CD4-positive, CD25-positive, alpha-beta regulatory T cell (primary cell): ENCODE results near the gene TBL1Y. TPM values are rescaled to one million over a fixed set of nuclear protein-coding genes. Genes with fewer than 3 reads are reported as not detected.
"Not testable (repeated sequence)": the region's sequence is repeated elsewhere in the genome, so short reads cannot be mapped to it uniquely, and the experiment has no call there.

ENCODE experiments used
- ATAC-seq, 2 donors: fragments of 150-1000 bp; cut with Tn5 transposase; one replicate each; pipeline ENCODE4 v1.10.0; 2021; ENCODE audit warnings: low read depth in 2 of 2, moderate number of reproducible peaks in 2 of 2, moderate library complexity in 1 of 2
- DNase-seq, 3 donors: peaks; one replicate each; pipeline versions ENCODE4 v3.0.0 to v3.0.0-alpha.2; 2012 to 2022; ENCODE audit warnings: mixed read lengths in 1 of 3
- H3K27ac ChIP-seq: one replicate; pipeline ENCODE4 v1.7.0; 2013; ENCODE audit warnings: mild to moderate bottlenecking, low read length; ENCODE audit not compliant: insufficient read depth, poor library complexity, severe bottlenecking
- H3K27me3 ChIP-seq: one replicate; pipeline ENCODE4 v1.7.0; 2013; ENCODE audit warnings: low read length; ENCODE audit not compliant: control insufficient read depth, insufficient read depth
- H3K36me3 ChIP-seq: one replicate; pipeline ENCODE4 v1.7.0; 2013; ENCODE audit warnings: mild to moderate bottlenecking, low read length, moderate library complexity; ENCODE audit not compliant: control insufficient read depth, insufficient read depth
- H3K4me1 ChIP-seq: 2 replicates; pipeline ENCODE4 v1.7.0; 2013; ENCODE audit warnings: mild to moderate bottlenecking, low read length; ENCODE audit not compliant: insufficient read depth, control insufficient read depth, poor library complexity, severe bottlenecking
- H3K4me3 ChIP-seq: one replicate; pipeline ENCODE4 v1.7.0; 2013; ENCODE audit warnings: low read depth, mild to moderate bottlenecking, low read length, moderate library complexity
- H3K9me3 ChIP-seq, 2 experiments: 1 replicate in 1 of 2; 2 replicates in 1 of 2; pipeline ENCODE4 v1.7.0; 2013; ENCODE audit warnings: low read length in 2 of 2, mild to moderate bottlenecking in 1 of 2, moderate library complexity in 1 of 2; ENCODE audit not compliant: control insufficient read depth in 2 of 2
- H3K27ac Mint-ChIP-seq, 3 donors: one replicate each; pipeline ENCODE4 v1.8.0; 2020 to 2022; ENCODE audit warnings: mild to moderate bottlenecking in 3 of 3, mixed read lengths in 3 of 3, moderate library complexity in 2 of 3
- H3K27me3 Mint-ChIP-seq: one replicate; pipeline ENCODE4 v1.8.0; 2022; ENCODE audit warnings: mild to moderate bottlenecking, mixed read lengths
- H3K36me3 Mint-ChIP-seq: one replicate; pipeline ENCODE4 v1.8.0; 2020; ENCODE audit warnings: mixed read lengths
- H3K4me1 Mint-ChIP-seq, 4 donors: one replicate each; pipeline ENCODE4 v1.8.0; 2020 to 2022; ENCODE audit warnings: mixed read lengths in 4 of 4, mild to moderate bottlenecking in 1 of 4
- H3K4me3 Mint-ChIP-seq, 4 donors: one replicate each; pipeline ENCODE4 v1.8.0; 2020 to 2022; ENCODE audit warnings: mild to moderate bottlenecking in 4 of 4, mixed read lengths in 4 of 4, moderate library complexity in 3 of 4
- H3K9me3 Mint-ChIP-seq, 7 donors: one replicate each; pipeline ENCODE4 v1.8.0; 2020 to 2022; ENCODE audit warnings: mixed read lengths in 7 of 7, mild to moderate bottlenecking in 3 of 7, moderate library complexity in 2 of 7
- polyA plus RNA-seq, 4 donors: library from polyadenylated mRNA; unstranded; fragments of 300-500 nt; fragmentation: Illumina TruSeq; gene quantifications; one replicate each; pipeline ENCODE4 v1.2.3, GENCODE V29; 2021
- total RNA-seq: library from RNA; stranded (reverse); gene quantifications from one replicate; pipeline ENCODE4 v1.2.3, GENCODE V29; 2022

TBL1Y gene
- total and polyA plus RNA-seq, 5 donors from 2014 or later, result not detected

- H3K9me3 Mint-ChIP-seq, result no peaks in the 10 kb centered on the region
- H3K4me3 Mint-ChIP-seq, result peak overlapping the region in 1 of 4 donors; percentile 47
- no peaks in the 10 kb centered on the region for H3K36me3 ChIP-seq
- H3K27me3 ChIP-seq, result no peaks in the 10 kb centered on the region
- no peaks in the 10 kb centered on the region for H3K9me3 ChIP-seq
- H3K4me1 ChIP-seq, result no peaks in the 10 kb centered on the region
- no peak overlapping the region for H3K27ac Mint-ChIP-seq
- no peaks in the 10 kb centered on the region for H3K36me3 Mint-ChIP-seq
- no peak overlapping the region for H3K4me3 ChIP-seq
- H3K27me3 Mint-ChIP-seq, result no peaks in the 10 kb centered on the region
- ATAC-seq (no peak), DNase-seq (no peak)
- H3K27ac ChIP-seq, result no peak overlapping the region
- no peaks in the 10 kb centered on the region for H3K4me1 Mint-ChIP-seq
Observed at GRCh38 chrY:7041983-7042382, 131.5 kb downstream of the TBL1Y start.

GRCh38 chrY:7052461-7052860, 142.0 kb downstream of the TBL1Y start:
- not testable (repeated sequence) for H3K27ac Mint-ChIP-seq, H3K4me3 ChIP-seq, DNase-seq, ATAC-seq, H3K4me1 Mint-ChIP-seq, H3K36me3 Mint-ChIP-seq, H3K4me1 ChIP-seq, H3K27me3 ChIP-seq, H3K27me3 Mint-ChIP-seq, H3K9me3 Mint-ChIP-seq, H3K27ac ChIP-seq, H3K36me3 ChIP-seq, H3K9me3 ChIP-seq, H3K4me3 Mint-ChIP-seq

GRCh38 chrY:7056886-7057285, 146.4 kb downstream of the TBL1Y start:
- no peaks in the 10 kb centered on the region for H3K36me3 ChIP-seq
- Mint-ChIP-seq H3K27me3 (peaks cover 6% of the 10 kb centered on the region), H3K9me3 (no peaks in the 10 kb centered on the region), H3K36me3 (no peaks in the 10 kb centered on the region), H3K4me1 (no peaks in the 10 kb centered on the region), H3K27ac (no peak overlapping the region), H3K4me3 (no peak overlapping the region)
- H3K27ac ChIP-seq, result no peak overlapping the region
- ATAC-seq, result no peak
- H3K4me3 ChIP-seq, result no peak overlapping the region
- DNase-seq, result no peak
- H3K27me3 ChIP-seq, result no peaks in the 10 kb centered on the region
- no peaks in the 10 kb centered on the region for H3K9me3 ChIP-seq
- no peaks in the 10 kb centered on the region for H3K4me1 ChIP-seq

- H3K9me3 ChIP-seq, result no peaks in the 10 kb centered on the region
- H3K4me3 ChIP-seq, result no peak overlapping the region
- Mint-ChIP-seq H3K27ac (no peak overlapping the region), H3K36me3 (no peaks in the 10 kb centered on the region), H3K4me1 (no peaks in the 10 kb centered on the region), H3K27me3 (no peaks in the 10 kb centered on the region), H3K9me3 (no peaks in the 10 kb centered on the region), H3K4me3 (no peak overlapping the region)
- H3K27ac ChIP-seq, result no peak overlapping the region
- ATAC-seq (no peak), DNase-seq (no peak)
- no peaks in the 10 kb centered on the region for H3K27me3 ChIP-seq
- H3K36me3 ChIP-seq, result no peaks in the 10 kb centered on the region
- H3K4me1 ChIP-seq, result no peaks in the 10 kb centered on the region
Observed at GRCh38 chrY:7078725-7079124, 168.2 kb downstream of the TBL1Y start.

GRCh38 chrY:7080548-7080947, 170.1 kb downstream of the TBL1Y start:
- not testable (repeated sequence) for DNase-seq, H3K4me3 ChIP-seq, H3K4me1 ChIP-seq, ATAC-seq, H3K9me3 ChIP-seq, H3K27ac ChIP-seq, H3K27me3 Mint-ChIP-seq, H3K27me3 ChIP-seq, H3K27ac Mint-ChIP-seq, H3K4me1 Mint-ChIP-seq, H3K36me3 Mint-ChIP-seq, H3K36me3 ChIP-seq, H3K9me3 Mint-ChIP-seq, H3K4me3 Mint-ChIP-seq

- no peak overlapping the region for H3K4me3 Mint-ChIP-seq
Observed at GRCh38 chrY:7085606-7086005, 175.1 kb downstream of the TBL1Y start.

GRCh38 chrY:7092836-7093235, 182.3 kb downstream of the TBL1Y start:
- Mint-ChIP-seq H3K27ac (no peak overlapping the region), H3K9me3 (no peaks in the 10 kb centered on the region), H3K36me3 (no peaks in the 10 kb centered on the region), H3K27me3 (peaks cover 7% of the 10 kb centered on the region), H3K4me3 (no peak overlapping the region), H3K4me1 (no peaks in the 10 kb centered on the region)
- ATAC-seq (no peak), DNase-seq (no peak)
- Histone ChIP-seq H3K4me1 (no peaks in the 10 kb centered on the region), H3K4me3 (no peak overlapping the region), H3K36me3 (no peaks in the 10 kb centered on the region), H3K27me3 (no peaks in the 10 kb centered on the region), H3K9me3 (no peaks in the 10 kb centered on the region), H3K27ac (no peak overlapping the region)

More at GRCh38 chrY:7085606-7086005, 175.1 kb downstream of the TBL1Y start:
- Mint-ChIP-seq H3K9me3 (no peaks in the 10 kb centered on the region), H3K36me3 (no peaks in the 10 kb centered on the region), H3K27me3 (peaks cover 11% of the 10 kb centered on the region), H3K4me1 (peaks cover 0 to 6% (median 1%) of the 10 kb centered on the region in 4 donors), H3K27ac (no peak overlapping the region)
- Histone ChIP-seq H3K27me3 (no peaks in the 10 kb centered on the region), H3K4me1 (no peaks in the 10 kb centered on the region), H3K9me3 (no peaks in the 10 kb centered on the region), H3K27ac (no peak overlapping the region), H3K4me3 (no peak overlapping the region), H3K36me3 (no peaks in the 10 kb centered on the region)
- peak in 1 of 3 donors; percentile 39 for DNase-seq
- ATAC-seq, result peak; percentile 66 to 74

GRCh38 chrY:7094365-7094764, 183.9 kb downstream of the TBL1Y start:
- no peak for ATAC-seq
- H3K27ac Mint-ChIP-seq, result no peak overlapping the region
- H3K36me3 ChIP-seq, result no peaks in the 10 kb centered on the region
- no peaks in the 10 kb centered on the region for H3K9me3 ChIP-seq
- DNase-seq, result no peak
- no peaks in the 10 kb centered on the region for H3K9me3 Mint-ChIP-seq
- H3K4me3 ChIP-seq, result no peak overlapping the region
- no peaks in the 10 kb centered on the region for H3K4me1 ChIP-seq
- no peaks in the 10 kb centered on the region for H3K4me1 Mint-ChIP-seq
- no peaks in the 10 kb centered on the region for H3K27me3 ChIP-seq
- H3K27me3 Mint-ChIP-seq, result no peaks in the 10 kb centered on the region
- no peak overlapping the region for H3K27ac ChIP-seq
- H3K36me3 Mint-ChIP-seq, result no peaks in the 10 kb centered on the region
- no peak overlapping the region for H3K4me3 Mint-ChIP-seq
